GM21515 (cell line): ENCODE measurements around the gene SLCO4A1.

Experiments used
- ATAC-seq: cut with Tn5 transposase; IDR thresholded peaks from one replicate; pipeline ENCODE4 v1.9.1; 2021; ENCODE audit not compliant: unreplicated experiment

SLCO4A1 gene

GRCh38 chr20:62650551-62651284 is 8.4 kb downstream of the SLCO4A1 start:
- no peak for ATAC-seq

GRCh38 chr20:62651285-62652021 is 9.2 kb downstream of the SLCO4A1 start:
- ATAC-seq: peak; percentile 55

GRCh38 chr20:62652041-62652893 is 10.0 kb downstream of the SLCO4A1 start:
- ATAC-seq: peak; percentile 47

- no peak for ATAC-seq
Measured at GRCh38 chr20:62652894-62653305, 10.6 kb downstream of the SLCO4A1 start.

- no peak for ATAC-seq
Measured at GRCh38 chr20:62653373-62653772, 11.1 kb downstream of the SLCO4A1 start.

GRCh38 chr20:62653951-62654685 is 11.8 kb downstream of the SLCO4A1 start:
- no peak for ATAC-seq

- ATAC-seq: no peak
Measured at GRCh38 chr20:62655282-62656196, 13.2 kb downstream of the SLCO4A1 start.

- no peak for ATAC-seq
Measured at GRCh38 chr20:62656197-62656918, 14.1 kb downstream of the SLCO4A1 start.

- no peak for ATAC-seq
Measured at GRCh38 chr20:62656919-62657588, 14.8 kb downstream of the SLCO4A1 start.

- no peak for ATAC-seq
Measured at GRCh38 chr20:62657589-62657942, 15.3 kb downstream of the SLCO4A1 start.

- ATAC-seq: no peak
Measured at GRCh38 chr20:62657956-62658355, 15.7 kb downstream of the SLCO4A1 start.

GRCh38 chr20:62658593-62659178 is 16.4 kb downstream of the SLCO4A1 start:
- ATAC-seq: no peak

- ATAC-seq: no peak
Measured at GRCh38 chr20:62659488-62660239, 17.4 kb downstream of the SLCO4A1 start.

- no peak for ATAC-seq
Measured at GRCh38 chr20:62660240-62660615, 17.9 kb downstream of the SLCO4A1 start.

- ATAC-seq: no peak
Measured at GRCh38 chr20:62660768-62661167, 18.5 kb downstream of the SLCO4A1 start.

- ATAC-seq: no peak
Measured at GRCh38 chr20:62661647-62662046, 19.3 kb downstream of the SLCO4A1 start.

- ATAC-seq: no peak
Measured at GRCh38 chr20:62662422-62662821, 20.1 kb downstream of the SLCO4A1 start.
